Esophagus muscularis mucosa (tissue), 3 donors: Measurements from ENCODE around the gene KCNJ6.

Experiments
- CTCF ChIP-seq, 3 experiments: fragments of 200-600 bp in 2 of 3; fragments of 450-650 bp in 1 of 3; sonication (generic) in 2 of 3; IDR thresholded peaks; one replicate each; pipeline ENCODE4 v1.5.1; 2017 to 2019; ENCODE audit warnings: antibody characterized with exemption in 3 of 3, mild to moderate bottlenecking in 2 of 3, moderate library complexity in 1 of 3
- POLR2A ChIP-seq: fragments of 450-650 bp; IDR thresholded peaks from one replicate; pipeline ENCODE4 v1.6.1; 2017; ENCODE audit warnings: antibody characterized with exemption, moderate library complexity, mild to moderate bottlenecking, low read depth

- no peak for TF ChIP-seq POLR2A
- no peak for TF ChIP-seq CTCF (IDR thresholded peaks at IDR 0.05)
These were observed 46.0 kb downstream of the KCNJ6 start for GRCh38 chr21:37870221-37870620.
